K562 (cell line): ENCODE data around the gene PMIS2. TPM values are rescaled to one million over a fixed set of nuclear protein-coding genes. Genes with fewer than 3 reads are reported as not detected.

Experiments
- ATF2 ChIP-seq: sonication (generic); formaldehyde crosslinking; IDR thresholded peaks from 2 replicates; pipeline ENCODE4 v1.8.1; 2022; ENCODE audit warnings: missing genetic modification reagents
- FOXK1 ChIP-seq: sonication (generic); formaldehyde crosslinking; IDR thresholded peaks from 2 replicates; pipeline ENCODE4 v1.8.0; 2022; ENCODE audit warnings: missing genetic modification reagents, mild to moderate bottlenecking, borderline replicate concordance
- HMGXB4 ChIP-seq: sonication (generic); formaldehyde crosslinking; IDR thresholded peaks from 2 replicates; pipeline ENCODE4 v1.8.1; 2023; ENCODE audit warnings: mild to moderate bottlenecking, missing genetic modification reagents
- PBX2 ChIP-seq, 2 experiments: IDR thresholded peaks in 1 of 2; conservative IDR thresholded peaks in 1 of 2; 2 replicates each; pipeline ENCODE4 v1.6.1; 2016; ENCODE audit warnings: low read depth in 2 of 2, mild to moderate bottlenecking in 1 of 2, missing compliant biosample characterization in 1 of 2, missing genetic modification characterization in 1 of 2, moderate library complexity in 1 of 2
- SRSF9 ChIP-seq: fragments of 200-400 bp; formaldehyde crosslinking; IDR thresholded peaks from 2 replicates; pipeline ENCODE4 v1.6.1; 2017; ENCODE audit warnings: low read depth, low read length, borderline replicate concordance
- THRA ChIP-seq: fragments of 450-650 bp; IDR thresholded peaks from 2 replicates; pipeline ENCODE4 v1.6.1; 2017; ENCODE audit warnings: mild to moderate bottlenecking, moderate library complexity
- ZNF146 ChIP-seq: IDR thresholded peaks from one replicate; pipeline ENCODE4 v1.6.1; 2018; ENCODE audit warnings: missing compliant biosample characterization; ENCODE audit not compliant: unreplicated experiment
- polyA plus RNA-seq, 8 experiments: library from polyadenylated mRNA; depleted of rRNA in 4 of 8; stranded (reverse) in 5 of 8; unstranded in 3 of 8; fragments of >200 nt; fragmentation: Nextera tagmentation in 2 of 8; fragmentation: Illumina TruSeq in 1 of 8; extraction: Ambion mirVana in 2 of 8; extraction: Trizol in 1 of 8; gene quantifications; 2 replicates each; pipeline versions ENCODE4 v1.2.1 to v1.2.3, GENCODE V29; 2011 to 2014; ENCODE audit warnings: inconsistent platforms in 1 of 8, missing spikeins in 1 of 8
- total RNA-seq, 7 experiments: library from RNA; depleted of rRNA in 6 of 7; stranded (reverse); fragments of >200 nt in 6 of 7; fragmentation: Illumina TruSeq in 2 of 7; extraction: Trizol in 2 of 7; gene quantifications; 2 replicates each; pipeline versions ENCODE4 v1.2.1 to v1.2.3, GENCODE V29; 2011 to 2021; ENCODE audit warnings: low replicate concordance in 1 of 7
- TF ChIP-seq, protein P1 (sequence below): sonication (generic); formaldehyde crosslinking; IDR thresholded peaks from 2 replicates; pipeline ENCODE4 v1.8.1; 2022; ENCODE audit warnings: missing genetic modification reagents
- TF ChIP-seq, protein P2 (sequence below): sonication (generic); formaldehyde crosslinking; IDR thresholded peaks from 2 replicates; pipeline ENCODE4 v1.8.0; 2022; ENCODE audit warnings: missing genetic modification reagents, mild to moderate bottlenecking, moderate library complexity, borderline replicate concordance
- TF ChIP-seq, protein P3 (sequence below), 2 experiments: fragments of 450-650 bp; IDR thresholded peaks; 2 replicates each; pipeline ENCODE4 v1.6.1; 2018; ENCODE audit warnings: mild to moderate bottlenecking in 2 of 2, low read depth in 1 of 2; ENCODE audit not compliant: partially characterized antibody in 2 of 2

PMIS2 gene
- total and polyA plus RNA-seq, 9 of the 15 experiments (the other 6 are each of a cell fraction or from before 2014, with no cell fraction given), result not detected

DNA sequence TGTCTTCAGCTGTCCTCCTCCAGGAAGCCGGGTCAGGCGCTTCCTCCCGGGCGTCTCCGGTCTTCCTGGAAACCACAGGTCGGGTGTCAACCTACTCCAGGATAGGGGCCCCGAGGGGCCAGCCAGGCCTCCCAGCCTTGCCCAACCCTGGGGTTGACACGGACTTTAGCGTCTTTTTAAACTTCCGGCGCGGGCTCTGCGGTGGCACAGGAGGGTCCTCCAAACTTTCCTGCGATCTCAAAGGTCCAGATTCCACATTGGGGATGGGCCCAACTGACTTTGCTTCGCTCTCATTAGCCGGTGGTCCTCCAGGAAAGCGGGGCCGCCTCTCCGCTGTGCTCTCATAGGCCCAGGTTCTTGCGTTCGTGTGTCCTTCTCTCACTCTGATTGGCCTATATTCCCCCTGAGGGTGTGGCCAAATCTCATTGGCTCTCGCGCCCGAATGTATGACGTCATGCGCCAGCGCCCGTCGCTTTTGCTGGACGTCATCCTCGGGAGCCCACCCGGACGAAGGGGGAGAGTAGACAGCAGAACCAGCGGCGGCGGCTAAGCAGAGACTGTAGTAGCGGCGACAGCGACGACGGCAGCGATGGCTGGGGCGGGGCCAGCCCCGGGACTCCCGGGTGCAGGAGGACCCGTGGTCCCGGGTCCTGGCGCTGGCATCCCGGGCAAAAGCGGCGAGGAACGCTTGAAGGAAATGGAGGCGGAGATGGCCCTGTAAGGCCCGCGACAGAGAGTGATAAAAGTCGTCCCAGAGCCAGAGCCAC lies 42.8 kb downstream of the PMIS2 start, which contains the start of gene RBM42 (continued):
- TF ChIP-seq, protein P1, sequence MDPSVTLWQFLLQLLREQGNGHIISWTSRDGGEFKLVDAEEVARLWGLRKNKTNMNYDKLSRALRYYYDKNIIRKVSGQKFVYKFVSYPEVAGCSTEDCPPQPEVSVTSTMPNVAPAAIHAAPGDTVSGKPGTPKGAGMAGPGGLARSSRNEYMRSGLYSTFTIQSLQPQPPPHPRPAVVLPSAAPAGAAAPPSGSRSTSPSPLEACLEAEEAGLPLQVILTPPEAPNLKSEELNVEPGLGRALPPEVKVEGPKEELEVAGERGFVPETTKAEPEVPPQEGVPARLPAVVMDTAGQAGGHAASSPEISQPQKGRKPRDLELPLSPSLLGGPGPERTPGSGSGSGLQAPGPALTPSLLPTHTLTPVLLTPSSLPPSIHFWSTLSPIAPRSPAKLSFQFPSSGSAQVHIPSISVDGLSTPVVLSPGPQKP (CRISPR knock-in tag), result no peak
- no peak for TF ChIP-seq ZNF146 (CRISPR knock-in tag)
- TF ChIP-seq, protein P2, sequence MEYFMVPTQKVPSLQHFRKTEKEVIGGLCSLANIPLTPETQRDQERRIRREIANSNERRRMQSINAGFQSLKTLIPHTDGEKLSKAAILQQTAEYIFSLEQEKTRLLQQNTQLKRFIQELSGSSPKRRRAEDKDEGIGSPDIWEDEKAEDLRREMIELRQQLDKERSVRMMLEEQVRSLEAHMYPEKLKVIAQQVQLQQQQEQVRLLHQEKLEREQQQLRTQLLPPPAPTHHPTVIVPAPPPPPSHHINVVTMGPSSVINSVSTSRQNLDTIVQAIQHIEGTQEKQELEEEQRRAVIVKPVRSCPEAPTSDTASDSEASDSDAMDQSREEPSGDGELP, result peak; percentile 65; the same call in 1 of the 2 replicates
- peak; percentile 95 for TF ChIP-seq ATF2 (CRISPR knock-in tag)
- no peak for TF ChIP-seq PBX2 (CRISPR knock-in tag; IDR thresholded peaks at IDR 0.05; ENCODE audit: low read depth)
- no peak for TF ChIP-seq PBX2 (tag; conservative IDR thresholded peaks at IDR 0.05; ENCODE audit: low read depth)
- no peak for TF ChIP-seq THRA
- 0 out of 2 replicates have a peak, but pooled peaks have one; percentile 74 for TF ChIP-seq FOXK1 (CRISPR knock-in tag)
- no peak for TF ChIP-seq HMGXB4
- TF ChIP-seq, protein P3, sequence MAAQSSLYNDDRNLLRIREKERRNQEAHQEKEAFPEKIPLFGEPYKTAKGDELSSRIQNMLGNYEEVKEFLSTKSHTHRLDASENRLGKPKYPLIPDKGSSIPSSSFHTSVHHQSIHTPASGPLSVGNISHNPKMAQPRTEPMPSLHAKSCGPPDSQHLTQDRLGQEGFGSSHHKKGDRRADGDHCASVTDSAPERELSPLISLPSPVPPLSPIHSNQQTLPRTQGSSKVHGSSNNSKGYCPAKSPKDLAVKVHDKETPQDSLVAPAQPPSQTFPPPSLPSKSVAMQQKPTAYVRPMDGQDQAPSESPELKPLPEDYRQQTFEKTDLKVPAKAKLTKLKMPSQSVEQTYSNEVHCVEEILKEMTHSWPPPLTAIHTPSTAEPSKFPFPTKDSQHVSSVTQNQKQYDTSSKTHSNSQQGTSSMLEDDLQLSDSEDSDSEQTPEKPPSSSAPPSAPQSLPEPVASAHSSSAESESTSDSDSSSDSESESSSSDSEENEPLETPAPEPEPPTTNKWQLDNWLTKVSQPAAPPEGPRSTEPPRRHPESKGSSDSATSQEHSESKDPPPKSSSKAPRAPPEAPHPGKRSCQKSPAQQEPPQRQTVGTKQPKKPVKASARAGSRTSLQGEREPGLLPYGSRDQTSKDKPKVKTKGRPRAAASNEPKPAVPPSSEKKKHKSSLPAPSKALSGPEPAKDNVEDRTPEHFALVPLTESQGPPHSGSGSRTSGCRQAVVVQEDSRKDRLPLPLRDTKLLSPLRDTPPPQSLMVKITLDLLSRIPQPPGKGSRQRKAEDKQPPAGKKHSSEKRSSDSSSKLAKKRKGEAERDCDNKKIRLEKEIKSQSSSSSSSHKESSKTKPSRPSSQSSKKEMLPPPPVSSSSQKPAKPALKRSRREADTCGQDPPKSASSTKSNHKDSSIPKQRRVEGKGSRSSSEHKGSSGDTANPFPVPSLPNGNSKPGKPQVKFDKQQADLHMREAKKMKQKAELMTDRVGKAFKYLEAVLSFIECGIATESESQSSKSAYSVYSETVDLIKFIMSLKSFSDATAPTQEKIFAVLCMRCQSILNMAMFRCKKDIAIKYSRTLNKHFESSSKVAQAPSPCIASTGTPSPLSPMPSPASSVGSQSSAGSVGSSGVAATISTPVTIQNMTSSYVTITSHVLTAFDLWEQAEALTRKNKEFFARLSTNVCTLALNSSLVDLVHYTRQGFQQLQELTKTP (IDR thresholded peaks at IDR 0.05; ENCODE audit: low read depth in 1 of 2, partially characterized antibody in 2 of 2), result peak in 1 of 2 experiments; percentile 55
- TF ChIP-seq SRSF9, result no peak
